ENCODE results near the gene B4GAT1.

GRCh38 chr11:66363805-66364535 is 16.5 kb upstream of the B4GAT1 start:
- no peak for TF ChIP-seq POLR2AphosphoS5 (IDR thresholded peaks at IDR 0.05; ENCODE audit: low read depth, low read length)
- TF ChIP-seq TAF1 (IDR thresholded peaks at IDR 0.05; ENCODE audit: low read depth, low read length): no peak
- TF ChIP-seq POLR2A (IDR thresholded peaks at IDR 0.05; ENCODE audit: low read depth, low read length): peak; percentile 5; the same call in 1 of the 2 replicates
- TF ChIP-seq SPI1 (IDR thresholded peaks at IDR 0.05; ENCODE audit: low read depth, low read length): no peak
